ENCODE results near the gene DBN1. TPM values are rescaled to one million over a fixed set of nuclear protein-coding genes. Genes with fewer than 3 reads are reported as not detected.

The DBN1 gene
- total and polyA plus RNA-seq, 9 of the 15 experiments (the other 6 are each of a cell fraction or from before 2014, with no cell fraction given), result 0.25 to 87.2 (median 27.9) TPM

DNA sequence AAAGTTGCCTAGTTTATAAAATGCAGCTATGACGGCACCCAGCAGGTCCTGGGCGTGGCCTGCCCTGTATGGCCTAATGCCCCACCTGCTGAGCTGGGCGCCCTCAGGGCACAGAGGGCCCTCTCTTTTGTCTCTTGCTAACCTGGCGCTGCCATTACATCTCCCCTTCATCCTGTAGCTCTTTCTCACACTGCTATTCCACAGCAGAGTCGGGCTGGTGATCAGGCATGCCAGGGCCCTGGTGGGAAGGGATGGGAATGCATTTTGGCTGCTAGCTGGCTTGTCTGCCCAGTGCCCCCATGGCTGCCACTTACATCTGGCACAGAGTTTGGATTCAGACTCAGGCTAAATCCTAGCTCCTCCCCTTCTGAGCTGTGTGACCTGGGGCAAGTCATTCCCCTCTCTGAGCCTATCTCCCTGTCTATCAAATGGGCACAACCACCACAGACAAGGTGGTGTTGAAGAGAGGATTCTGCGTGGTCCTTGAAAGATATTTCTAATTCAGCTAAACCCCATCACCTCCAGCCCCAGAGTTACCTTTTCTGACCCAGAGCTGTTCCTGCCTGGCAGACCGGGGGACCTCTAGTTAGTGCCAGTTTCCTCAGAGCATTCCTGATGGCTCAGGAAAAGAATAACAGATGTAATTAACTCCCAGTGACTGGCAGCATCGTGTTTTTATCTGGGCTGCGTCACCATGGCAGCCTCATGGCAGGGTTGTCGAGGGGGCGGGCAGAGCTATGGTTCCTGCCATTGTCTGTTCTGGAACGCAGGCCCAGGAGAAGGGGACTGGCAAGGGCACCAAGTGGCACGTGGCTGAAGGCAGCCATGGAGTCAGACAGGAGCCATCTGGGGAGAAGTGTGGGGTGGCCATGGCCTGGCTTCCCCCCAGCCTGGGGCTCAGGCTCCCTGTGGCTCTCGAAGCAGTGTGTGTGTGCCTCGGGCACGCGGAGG lies 20.5 kb downstream of the DBN1 start:
- peak overlapping the region in 1 of 2 experiments; percentile 39; a peak in 1 of 4 replicates for H3K9ac ChIP-seq (ENCODE audit: insufficient read depth in 1 of 2, low read depth in 2 of 2, low read length in 2 of 2)
- H3K27me3 ChIP-seq (ENCODE audit: control insufficient read depth in 2 of 2, insufficient read depth in 2 of 2, low read length in 2 of 2), result no peaks in the 10 kb centered on the region
- no peak for ATAC-seq
- no peak for DNase-seq (ENCODE audit: extremely low read depth in 1 of 4, low spot score in 3 of 4)
- CTCF ChIA-PET (ENCODE audit: low intra/inter-chr PET ratio), result interaction anchor here (0.8 to 6.2 kb wide), 3 partner anchors 49 to 339 kb away, joined by 3 to 107 read pairs (median 78); no protein-coding TSS in a partner anchor
- no peak overlapping the region for H2AFZ ChIP-seq (ENCODE audit: low read depth, low read length)
- in situ Hi-C loops (cut with MboI) (loop anchor here (10.0 kb wide), 1 partner anchor 338 kb away; no protein-coding TSS in a partner anchor), intact Hi-C loops (cut with micrococcal nuclease) (no loop called here)
- peaks cover 10% of the 10 kb centered on the region; the same call in 1 of the 3 replicates for H3K36me3 ChIP-seq (ENCODE audit: control insufficient read depth, insufficient read depth, low read length)
- no peaks in the 10 kb centered on the region for H3K9me3 ChIP-seq (replicated peaks; ENCODE audit: control insufficient read depth, insufficient read depth, low read depth, low read length)
- H3K9me1 ChIP-seq (ENCODE audit: control insufficient read depth, insufficient read depth, low read length), result peaks cover 3% of the 10 kb centered on the region
- H3K79me2 ChIP-seq (ENCODE audit: control insufficient read depth, insufficient read depth, low read length), result peaks cover 10% of the 10 kb centered on the region; the same call in 2 of the 3 replicates
- no TSS peak for BruUV-seq (replicated peaks)
- no peak overlapping the region for H3K4me3 ChIP-seq
- POLR2A ChIA-PET, result interaction anchor here (0.5 to 2.5 kb wide), 9 partner anchors 8 to 386 kb away, joined by 3 to 19 read pairs (median 4); partner anchors contain the start of genes GRK6, LMAN2 and PDLIM7
- FAIRE-seq, result no peak
- peaks cover 0 to 50% of the 10 kb centered on the region in 2 experiments; a peak in 3 of 5 replicates for H3K4me1 ChIP-seq (replicated peaks in 1 of 2; ENCODE audit: control insufficient read depth in 2 of 2, insufficient read depth in 2 of 2, low read length in 2 of 2)
- H3K4me2 ChIP-seq (ENCODE audit: insufficient read depth, low read length), result no peak overlapping the region
- H3K27ac ChIP-seq (ENCODE audit: extremely low read depth, low read depth, low read length), result no peak overlapping the region
- H4K20me1 ChIP-seq (replicated peaks; ENCODE audit: control insufficient read depth, insufficient read depth, low read length), result peaks cover 16% of the 10 kb centered on the region
- WGBS (ENCODE audit: insufficient coverage, low coverage, missing lambda C conversion rate), result 80% methylated on average over 15 of the region's 17 CpGs
- TF ChIP-seq ZBTB34 (CRISPR knock-in tag; IDR thresholded peaks at IDR 0.05), result no peak
- no peak for TF ChIP-seq FOXJ3 (CRISPR knock-in tag; IDR thresholded peaks at IDR 0.05)
- TF ChIP-seq ZFP36 (IDR thresholded peaks at IDR 0.05; ENCODE audit: low read depth, low read length, partially characterized antibody), result peak; percentile 68
- no peak for TF ChIP-seq HNRNPL (IDR thresholded peaks at IDR 0.05; ENCODE audit: low read depth, low read length)
- TF ChIP-seq ZNF23 (CRISPR knock-in tag; IDR thresholded peaks at IDR 0.05), result no peak
- no peak for TF ChIP-seq ZNF3 (CRISPR knock-in tag; IDR thresholded peaks at IDR 0.05)
- TF ChIP-seq, protein P1, sequence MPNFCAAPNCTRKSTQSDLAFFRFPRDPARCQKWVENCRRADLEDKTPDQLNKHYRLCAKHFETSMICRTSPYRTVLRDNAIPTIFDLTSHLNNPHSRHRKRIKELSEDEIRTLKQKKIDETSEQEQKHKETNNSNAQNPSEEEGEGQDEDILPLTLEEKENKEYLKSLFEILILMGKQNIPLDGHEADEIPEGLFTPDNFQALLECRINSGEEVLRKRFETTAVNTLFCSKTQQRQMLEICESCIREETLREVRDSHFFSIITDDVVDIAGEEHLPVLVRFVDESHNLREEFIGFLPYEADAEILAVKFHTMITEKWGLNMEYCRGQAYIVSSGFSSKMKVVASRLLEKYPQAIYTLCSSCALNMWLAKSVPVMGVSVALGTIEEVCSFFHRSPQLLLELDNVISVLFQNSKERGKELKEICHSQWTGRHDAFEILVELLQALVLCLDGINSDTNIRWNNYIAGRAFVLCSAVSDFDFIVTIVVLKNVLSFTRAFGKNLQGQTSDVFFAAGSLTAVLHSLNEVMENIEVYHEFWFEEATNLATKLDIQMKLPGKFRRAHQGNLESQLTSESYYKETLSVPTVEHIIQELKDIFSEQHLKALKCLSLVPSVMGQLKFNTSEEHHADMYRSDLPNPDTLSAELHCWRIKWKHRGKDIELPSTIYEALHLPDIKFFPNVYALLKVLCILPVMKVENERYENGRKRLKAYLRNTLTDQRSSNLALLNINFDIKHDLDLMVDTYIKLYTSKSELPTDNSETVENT (CRISPR knock-in tag; IDR thresholded peaks at IDR 0.05), result no peak
- TF ChIP-seq RBM15 (IDR thresholded peaks at IDR 0.05; ENCODE audit: insufficient read depth, low read length), result no peak
- no peak for TF ChIP-seq GABPB2 (CRISPR knock-in tag; conservative IDR thresholded peaks at IDR 0.05)
- TF ChIP-seq, protein P2, sequence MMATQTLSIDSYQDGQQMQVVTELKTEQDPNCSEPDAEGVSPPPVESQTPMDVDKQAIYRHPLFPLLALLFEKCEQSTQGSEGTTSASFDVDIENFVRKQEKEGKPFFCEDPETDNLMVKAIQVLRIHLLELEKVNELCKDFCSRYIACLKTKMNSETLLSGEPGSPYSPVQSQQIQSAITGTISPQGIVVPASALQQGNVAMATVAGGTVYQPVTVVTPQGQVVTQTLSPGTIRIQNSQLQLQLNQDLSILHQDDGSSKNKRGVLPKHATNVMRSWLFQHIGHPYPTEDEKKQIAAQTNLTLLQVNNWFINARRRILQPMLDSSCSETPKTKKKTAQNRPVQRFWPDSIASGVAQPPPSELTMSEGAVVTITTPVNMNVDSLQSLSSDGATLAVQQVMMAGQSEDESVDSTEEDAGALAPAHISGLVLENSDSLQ (IDR thresholded peaks at IDR 0.05), result peak; percentile 38; the same call in 1 of the 2 replicates
- no peak for TF ChIP-seq PRMT5 (CRISPR knock-in tag; IDR thresholded peaks at IDR 0.05)
- no peak for TF ChIP-seq FIP1L1 (IDR thresholded peaks at IDR 0.05; ENCODE audit: low read depth, low read length, poor library complexity, severe bottlenecking)
- TF ChIP-seq HDAC8 (tag; IDR thresholded peaks at IDR 0.05), result no peak
- TF ChIP-seq, protein P3, sequence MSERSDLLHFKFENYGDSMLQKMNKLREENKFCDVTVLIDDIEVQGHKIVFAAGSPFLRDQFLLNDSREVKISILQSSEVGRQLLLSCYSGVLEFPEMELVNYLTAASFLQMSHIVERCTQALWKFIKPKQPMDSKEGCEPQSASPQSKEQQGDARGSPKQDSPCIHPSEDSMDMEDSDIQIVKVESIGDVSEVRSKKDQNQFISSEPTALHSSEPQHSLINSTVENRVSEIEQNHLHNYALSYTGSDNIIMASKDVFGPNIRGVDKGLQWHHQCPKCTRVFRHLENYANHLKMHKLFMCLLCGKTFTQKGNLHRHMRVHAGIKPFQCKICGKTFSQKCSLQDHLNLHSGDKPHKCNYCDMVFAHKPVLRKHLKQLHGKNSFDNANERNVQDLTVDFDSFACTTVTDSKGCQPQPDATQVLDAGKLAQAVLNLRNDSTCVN (CRISPR knock-in tag; IDR thresholded peaks at IDR 0.05), result no peak
- TF ChIP-seq ZNF589 (CRISPR knock-in tag; IDR thresholded peaks at IDR 0.05; ENCODE audit: low read depth), result no peak

Data from K562 (cell line).